RPMI7951 (cell line): ENCODE results near the gene TFEB. TPM values are rescaled to one million over a fixed set of nuclear protein-coding genes. Genes with fewer than 3 reads are reported as not detected.
A peak's percentile ranks its signal among the peaks of the same experiment; 100 is the strongest.

Experiments
- DNase-seq: peaks from one replicate; pipeline ENCODE4 v3.0.0-alpha.2; 2012; ENCODE audit warnings: low read depth
- total RNA-seq: library from RNA; depleted of rRNA; stranded (reverse); fragments of >200 nt; shearing (Covaris generic); gene quantifications from 2 replicates; pipeline ENCODE4 v1.2.3, GENCODE V29; 2014

Gene TFEB
- total RNA-seq, 1 experiment from 2014 or later, result 11.8 TPM

GRCh38 chr6:41691426-41692079, 43.9 kb downstream of the TFEB start:
- no peak for DNase-seq

GRCh38 chr6:41690541-41691330, 44.7 kb downstream of the TFEB start:
- DNase-seq, result no peak

GRCh38 chr6:41689171-41690008, 46.0 kb downstream of the TFEB start:
- peak; percentile 40 for DNase-seq

GRCh38 chr6:41688256-41688965, 47.0 kb downstream of the TFEB start:
- DNase-seq, result no peak

- no peak for DNase-seq
Observed at GRCh38 chr6:41687501-41688175, 47.8 kb downstream of the TFEB start.

GRCh38 chr6:41685641-41686380, 49.6 kb downstream of the TFEB start:
- no peak for DNase-seq

GRCh38 chr6:41684311-41685180, 50.9 kb downstream of the TFEB start:
- DNase-seq, result no peak

- DNase-seq, result peak; percentile 57
Observed at GRCh38 chr6:41683523-41684310, 51.7 kb downstream of the TFEB start.

- no peak for DNase-seq
Observed at GRCh38 chr6:41683273-41683522, 52.2 kb downstream of the TFEB start.

- DNase-seq, result no peak
Observed at GRCh38 chr6:41682497-41683272, 52.7 kb downstream of the TFEB start.

- DNase-seq, result peak; percentile 81
Observed at GRCh38 chr6:41682056-41682477, 53.3 kb downstream of the TFEB start.

- no peak for DNase-seq
Observed at GRCh38 chr6:41680182-41680965, 55.0 kb downstream of the TFEB start.

GRCh38 chr6:41679696-41680095, 55.7 kb downstream of the TFEB start:
- no peak for DNase-seq

- no peak for DNase-seq
Observed at GRCh38 chr6:41678511-41679084, 56.8 kb downstream of the TFEB start.

- DNase-seq, result no peak
Observed at GRCh38 chr6:41677124-41677921, 58.1 kb downstream of the TFEB start.

- no peak for DNase-seq
Observed at GRCh38 chr6:41676431-41676830, 59.0 kb downstream of the TFEB start.
